Measurements from ENCODE around the gene ZNF581. TPM values are rescaled to one million over a fixed set of nuclear protein-coding genes. Genes with fewer than 3 reads are reported as not detected.

Gene ZNF581
- polyA plus RNA-seq, 12 donors: 17.9 to 33.7 (median 21.9) TPM; not detected in 1

GRCh38 chr19:55660991-55661390, 17.5 kb downstream of the ZNF581 start:
- no peak for DNase-seq

DNA sequence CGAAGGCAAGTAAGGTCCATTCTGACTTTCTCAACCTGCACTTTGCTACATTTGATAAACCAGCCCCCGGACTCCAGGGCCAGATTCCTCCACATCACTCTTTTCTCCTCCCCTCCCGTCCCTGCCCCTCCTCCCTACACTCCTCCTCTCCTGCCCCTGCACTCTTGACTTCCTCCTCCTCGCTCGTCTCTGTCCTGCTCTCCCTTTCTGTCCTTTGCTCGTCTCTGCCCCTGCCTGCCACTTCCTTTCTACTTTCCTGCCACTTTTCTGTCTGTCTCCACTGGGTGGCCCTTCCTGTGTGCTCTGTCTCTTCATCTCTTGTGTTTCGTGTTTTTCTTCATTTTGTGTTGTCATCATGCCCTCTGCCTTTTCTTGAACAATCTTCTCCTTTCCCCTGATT, 18.4 kb downstream of the ZNF581 start:
- no peak for DNase-seq

GRCh38 chr19:55663846-55664536, 20.5 kb downstream of the ZNF581 start:
- no peak for DNase-seq

GRCh38 chr19:55666343-55667005, 23.0 kb downstream of the ZNF581 start:
- no peak for DNase-seq

- no peak for DNase-seq
Measured at GRCh38 chr19:55667006-55667381, 23.5 kb downstream of the ZNF581 start.

DNA sequence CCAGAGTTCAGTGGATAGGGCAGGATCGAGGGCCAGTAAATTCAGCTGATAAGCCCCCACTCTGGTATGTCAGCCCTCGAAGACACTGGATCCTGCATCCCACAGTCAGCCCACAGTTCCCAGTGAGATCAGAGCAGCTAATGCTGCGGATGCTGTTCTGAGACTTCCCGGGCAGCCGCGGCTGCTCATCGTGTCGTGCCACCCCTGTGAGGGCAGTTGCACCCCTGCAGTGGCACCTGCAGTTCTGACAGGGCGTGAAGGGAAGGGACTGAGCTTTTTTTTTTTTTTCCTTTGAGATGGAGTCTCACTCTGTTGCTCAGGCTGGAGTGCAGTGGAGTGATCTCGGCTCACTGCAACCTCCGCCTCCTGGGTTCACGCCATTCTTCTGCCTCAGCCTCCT, 24.1 kb downstream of the ZNF581 start:
- DNase-seq: no peak

GRCh38 chr19:55667958-55668357, 24.5 kb downstream of the ZNF581 start:
- no peak for DNase-seq

GRCh38 chr19:55668603-55669348, 25.3 kb downstream of the ZNF581 start:
- DNase-seq: no peak

DNA sequence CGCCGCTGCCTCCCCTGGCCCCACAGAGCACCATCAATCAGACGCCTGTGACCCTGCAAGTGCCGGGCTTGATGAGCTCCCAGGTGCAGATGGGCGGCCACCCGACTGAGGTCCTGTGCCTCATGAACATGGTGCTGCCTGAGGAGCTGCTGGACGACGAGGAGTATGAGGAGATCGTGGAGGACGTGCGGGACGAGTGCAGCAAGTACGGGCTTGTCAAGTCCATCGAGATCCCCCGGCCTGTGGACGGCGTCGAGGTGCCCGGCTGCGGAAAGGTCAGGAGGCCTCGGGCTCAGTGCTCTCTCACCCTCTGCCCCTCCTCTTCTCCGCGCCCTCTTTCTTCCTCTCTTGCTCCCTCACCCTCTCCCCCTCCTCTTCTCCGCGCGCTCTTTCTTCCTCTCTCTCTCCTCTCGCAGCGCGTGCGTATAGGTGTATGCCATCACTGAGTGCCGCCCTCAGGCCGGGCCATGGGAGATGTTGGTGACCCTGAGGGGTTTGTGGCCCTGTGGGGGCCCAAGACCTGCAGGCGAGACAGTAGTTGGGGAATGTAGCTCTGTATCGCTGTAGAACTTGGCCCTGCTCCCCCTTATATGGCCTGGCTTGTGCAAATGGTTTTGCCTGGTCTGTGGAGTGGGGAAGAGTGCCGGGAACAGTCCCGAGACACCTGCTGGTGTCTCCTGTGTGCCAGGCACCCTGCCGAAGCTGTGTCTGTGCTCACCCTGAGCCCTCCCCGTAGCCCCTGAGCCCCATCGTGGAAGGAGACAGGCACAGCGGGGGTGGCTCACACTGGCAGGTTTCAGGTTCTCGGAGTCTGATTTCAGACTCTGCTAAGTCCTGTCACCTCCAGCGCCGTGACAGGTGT, 26.2 kb downstream of the ZNF581 start:
- no peak for DNase-seq

DNA sequence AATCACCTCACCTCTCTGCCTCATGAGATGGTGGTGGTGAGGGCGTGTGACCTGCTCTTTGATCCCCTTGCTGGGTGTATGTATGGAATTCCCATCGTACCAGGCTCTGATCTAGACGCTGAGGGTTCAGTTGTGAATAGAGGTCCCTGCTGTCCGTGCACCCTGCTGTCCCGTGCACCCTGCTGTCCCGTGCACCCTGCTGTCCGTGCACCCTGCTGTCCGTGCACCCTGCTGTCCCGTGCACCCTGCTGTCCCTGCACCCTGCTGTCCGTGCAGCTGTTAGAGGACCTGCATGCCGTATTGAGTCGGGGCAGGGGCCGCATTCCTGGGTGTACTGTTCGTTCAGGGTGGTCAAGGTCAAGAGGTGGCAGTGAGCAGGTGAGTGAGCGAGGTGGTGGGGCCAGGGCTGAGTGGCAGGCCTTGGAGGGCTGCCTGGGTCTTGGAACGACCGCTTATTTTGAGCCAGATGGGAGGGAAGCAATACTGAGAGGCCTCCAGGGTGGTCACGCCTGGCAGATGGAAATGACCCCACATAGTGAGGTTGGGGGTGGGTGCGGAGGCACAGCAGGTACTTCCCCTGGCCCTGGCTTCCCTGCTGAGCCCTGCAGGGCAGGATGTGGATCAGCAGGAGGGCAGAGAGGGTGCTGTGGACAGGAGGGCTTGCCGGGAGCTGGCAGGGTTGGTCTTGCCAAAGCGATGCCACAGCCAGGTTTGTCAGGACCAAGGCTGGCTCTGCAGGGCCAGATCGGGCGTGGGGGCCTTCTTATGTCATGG, 27.0 kb downstream of the ZNF581 start:
- DNase-seq: no peak

- no peak for DNase-seq
Measured at GRCh38 chr19:55671054-55671378, 27.6 kb downstream of the ZNF581 start.

DNA sequence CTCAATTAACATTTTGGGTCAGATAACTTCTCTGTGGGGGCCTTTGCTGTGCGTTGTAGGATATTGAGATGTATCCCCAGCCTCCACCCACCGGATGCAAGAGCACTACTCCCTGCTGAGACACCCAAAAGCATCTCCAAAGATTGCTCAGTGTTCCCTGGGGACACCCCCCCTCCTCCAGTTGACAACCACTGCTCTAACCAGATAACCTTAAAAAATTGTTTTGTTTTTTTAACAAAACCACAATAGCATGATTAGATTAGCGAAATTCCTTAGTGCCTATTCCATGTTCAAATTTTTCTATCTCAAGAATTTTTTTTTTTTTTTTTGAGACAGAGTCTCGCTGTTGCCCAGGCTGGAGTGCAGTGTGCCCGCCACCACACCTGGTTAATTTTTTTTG, 29.0 kb downstream of the ZNF581 start:
- no peak for DNase-seq

DNA sequence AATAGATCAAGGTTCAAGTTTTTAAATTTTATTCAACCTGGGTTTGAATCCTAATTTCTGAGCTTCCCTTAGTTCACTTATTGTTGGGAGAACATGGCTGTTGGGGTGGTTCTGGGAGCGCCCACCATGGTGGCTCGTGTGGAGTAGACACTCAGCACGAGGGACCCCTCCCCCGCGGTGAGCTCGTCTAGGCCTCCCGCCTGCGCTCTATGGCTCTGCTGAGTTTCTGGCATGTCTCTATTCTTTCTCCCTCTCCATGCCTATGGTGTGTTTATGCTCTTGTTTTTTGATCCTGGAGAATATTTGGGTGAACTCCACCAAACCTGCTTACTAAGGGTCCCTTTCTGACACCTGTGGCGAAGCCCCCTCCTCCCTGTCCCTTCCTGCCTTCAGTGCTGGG, 30.0 kb downstream of the ZNF581 start:
- DNase-seq: no peak

- no peak for DNase-seq
Measured at GRCh38 chr19:55673889-55674288, 30.4 kb downstream of the ZNF581 start.

DNA sequence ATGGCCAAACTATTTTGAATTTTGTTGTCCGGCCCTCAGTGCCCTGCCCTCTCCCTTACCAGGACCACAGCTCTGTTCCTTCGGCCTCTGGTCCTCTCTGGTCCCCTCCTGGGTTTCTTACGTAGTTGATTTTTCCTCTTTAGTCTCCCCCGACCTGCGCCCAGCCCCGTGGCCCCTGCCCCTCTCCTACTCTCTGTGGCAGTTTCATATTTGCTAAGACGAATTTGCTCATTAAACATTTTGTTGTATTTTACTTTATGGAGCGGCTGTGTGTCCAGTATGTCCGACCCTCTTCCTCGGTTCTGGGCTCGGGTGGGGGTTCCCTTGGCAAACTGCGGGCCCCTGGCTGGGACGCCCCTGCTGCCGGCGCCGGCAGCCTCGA, 31.0 kb downstream of the ZNF581 start:
- no peak for DNase-seq

- DNase-seq: peak; percentile 95
Measured at GRCh38 chr19:55674841-55675660, 31.6 kb downstream of the ZNF581 start, which contains the start of gene EPN1. Gene EPN1 (plus strand): TSS chr19:55675226. CDS start chr19:55678628, 3,402 bp downstream.

DNA sequence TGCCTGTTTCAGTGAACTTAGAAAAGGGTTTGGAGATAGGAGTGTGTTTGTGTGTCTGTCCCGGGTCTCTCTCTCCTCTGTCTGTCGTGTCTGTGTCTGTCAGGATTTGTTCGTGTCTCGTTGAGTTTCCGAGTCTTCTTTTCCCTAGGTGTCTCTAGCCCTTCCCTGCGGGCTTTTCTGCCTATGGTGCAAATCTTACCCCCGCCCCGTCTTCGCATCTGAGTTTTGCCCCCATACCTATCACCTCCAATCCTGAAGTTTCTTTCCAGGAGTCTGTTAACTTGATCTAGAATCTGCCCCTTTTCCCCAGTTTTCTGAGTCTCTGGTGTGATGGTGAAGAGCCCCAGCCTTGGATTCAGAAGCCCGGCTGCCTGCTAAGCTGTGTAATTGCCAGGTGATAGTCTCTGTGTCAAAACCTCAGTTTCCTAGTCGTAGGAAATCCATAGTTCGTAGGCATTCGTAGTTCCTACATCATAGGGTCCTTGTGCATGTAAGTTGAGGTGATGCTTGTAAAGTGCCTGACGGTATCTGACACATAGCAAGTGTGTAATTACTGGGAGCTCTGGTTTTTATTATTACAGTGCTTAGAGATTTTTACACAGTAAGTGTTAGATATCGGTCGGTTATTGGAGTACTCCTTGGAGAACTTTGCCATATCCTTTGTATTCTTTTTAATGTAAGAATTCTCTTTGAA, 32.4 kb downstream of the ZNF581 start:
- DNase-seq: no peak

DNA sequence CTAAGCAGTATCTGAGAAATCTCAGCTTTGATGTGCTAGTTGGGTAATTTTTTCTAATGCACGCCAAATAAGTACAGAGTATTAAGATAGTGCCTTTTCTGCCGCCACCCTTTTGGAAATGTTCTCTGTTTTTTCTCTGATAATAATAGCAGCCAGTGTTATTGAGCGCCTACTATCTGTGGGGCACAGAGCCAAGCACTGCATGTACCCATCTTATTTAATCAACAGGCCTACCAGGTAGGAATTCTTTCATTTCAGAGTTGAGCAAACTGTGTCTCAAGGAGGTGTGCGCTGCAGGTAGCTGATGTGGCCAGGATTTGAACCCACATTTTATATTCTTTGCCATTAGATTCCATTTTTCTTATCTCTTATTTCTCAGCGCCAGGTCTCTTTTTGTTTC, 32.9 kb downstream of the ZNF581 start:
- no peak for DNase-seq

- no peak for DNase-seq
Measured at GRCh38 chr19:55676889-55677505, 33.5 kb downstream of the ZNF581 start.
